ENCODE results near the gene MAL.

Gene MAL

GRCh38 chr2:94993176-94994062 lies 32.1 kb upstream of the MAL start:
- no peak overlapping the region for H3K4me3 ChIP-seq (ENCODE audit: low read length)
- TF ChIP-seq ZNF274 (IDR thresholded peaks at IDR 0.05; ENCODE audit: low read depth, low read length), result no peak

- H3K4me3 ChIP-seq (ENCODE audit: low read length), result no peak overlapping the region
- TF ChIP-seq ZNF274 (IDR thresholded peaks at IDR 0.05; ENCODE audit: low read depth, low read length), result no peak
Measured at GRCh38 chr2:94994063-94994913, 31.2 kb upstream of the MAL start.

DNA sequence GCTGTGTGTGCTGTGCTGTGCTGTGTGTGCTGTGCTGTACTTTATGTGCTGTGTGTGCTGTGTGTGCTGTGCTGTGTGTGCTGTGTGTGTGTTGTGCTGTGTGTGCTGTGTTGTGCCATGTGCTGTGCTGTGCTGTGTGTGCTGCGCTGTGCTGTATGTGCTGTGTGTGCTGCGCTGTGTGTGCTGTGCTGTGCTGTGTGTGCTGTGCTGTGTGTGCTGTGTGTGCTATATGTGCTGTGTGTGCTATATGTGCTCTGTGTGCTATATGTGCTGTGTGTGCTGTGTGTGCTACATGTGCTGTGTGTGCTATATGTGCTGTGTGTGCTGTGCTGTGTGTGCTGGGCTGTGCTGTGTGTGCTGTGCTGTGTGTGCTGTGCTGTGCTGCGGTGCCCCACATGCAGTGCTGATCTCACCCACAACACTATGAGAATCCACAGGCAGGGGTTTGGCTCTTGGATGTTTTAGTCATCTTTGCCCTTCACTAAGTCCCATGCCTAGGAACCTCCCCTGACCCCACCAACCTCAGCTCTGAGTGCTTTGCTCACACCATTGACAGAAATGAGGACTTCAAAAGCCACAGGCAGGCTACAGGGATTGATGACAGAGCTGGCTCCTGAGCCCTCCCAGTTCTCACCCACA lies 30.5 kb upstream of the MAL start:
- TF ChIP-seq ZNF274 (IDR thresholded peaks at IDR 0.05; ENCODE audit: low read depth, low read length), result no peak
- H3K4me3 ChIP-seq (ENCODE audit: low read length), result no peak overlapping the region

DNA sequence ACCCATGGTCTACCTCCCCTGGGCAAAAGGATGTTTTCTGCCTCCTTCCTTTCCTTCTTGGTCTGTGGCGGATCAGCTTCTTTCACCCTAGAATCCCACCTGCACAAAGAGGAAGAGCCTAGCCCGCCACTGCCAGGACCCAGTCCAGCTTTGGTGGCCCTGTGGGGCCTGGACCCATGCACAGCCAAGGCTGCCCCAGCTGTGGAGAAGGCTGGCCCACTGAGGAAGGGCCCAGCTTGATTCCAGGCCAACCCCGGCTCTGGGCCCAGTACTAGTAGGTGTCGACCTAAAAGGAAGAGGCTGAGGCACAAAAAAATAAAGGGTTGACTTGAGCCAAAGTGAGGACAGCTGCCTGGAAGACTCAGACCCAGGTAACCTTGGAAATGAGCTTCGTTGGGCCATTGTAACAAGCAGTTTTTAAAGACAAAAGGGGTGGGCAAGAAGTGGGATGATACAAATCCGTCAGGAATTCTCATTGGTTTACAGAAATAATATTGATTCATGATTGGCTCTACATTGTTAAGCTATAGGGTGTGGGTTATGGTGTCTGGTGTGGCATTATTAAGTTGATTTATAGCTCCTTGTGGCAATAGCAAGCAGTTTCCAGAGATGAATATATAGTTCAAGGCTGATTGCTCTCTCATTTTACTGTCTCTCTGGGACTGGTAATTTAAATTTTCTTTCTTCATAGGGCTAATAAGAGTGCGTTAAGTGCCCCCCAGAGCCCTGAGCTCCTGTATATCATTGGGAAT lies 29.8 kb upstream of the MAL start:
- no peak overlapping the region for H3K4me3 ChIP-seq (ENCODE audit: low read length)
- TF ChIP-seq ZNF274 (IDR thresholded peaks at IDR 0.05; ENCODE audit: low read depth, low read length), result no peak

DNA sequence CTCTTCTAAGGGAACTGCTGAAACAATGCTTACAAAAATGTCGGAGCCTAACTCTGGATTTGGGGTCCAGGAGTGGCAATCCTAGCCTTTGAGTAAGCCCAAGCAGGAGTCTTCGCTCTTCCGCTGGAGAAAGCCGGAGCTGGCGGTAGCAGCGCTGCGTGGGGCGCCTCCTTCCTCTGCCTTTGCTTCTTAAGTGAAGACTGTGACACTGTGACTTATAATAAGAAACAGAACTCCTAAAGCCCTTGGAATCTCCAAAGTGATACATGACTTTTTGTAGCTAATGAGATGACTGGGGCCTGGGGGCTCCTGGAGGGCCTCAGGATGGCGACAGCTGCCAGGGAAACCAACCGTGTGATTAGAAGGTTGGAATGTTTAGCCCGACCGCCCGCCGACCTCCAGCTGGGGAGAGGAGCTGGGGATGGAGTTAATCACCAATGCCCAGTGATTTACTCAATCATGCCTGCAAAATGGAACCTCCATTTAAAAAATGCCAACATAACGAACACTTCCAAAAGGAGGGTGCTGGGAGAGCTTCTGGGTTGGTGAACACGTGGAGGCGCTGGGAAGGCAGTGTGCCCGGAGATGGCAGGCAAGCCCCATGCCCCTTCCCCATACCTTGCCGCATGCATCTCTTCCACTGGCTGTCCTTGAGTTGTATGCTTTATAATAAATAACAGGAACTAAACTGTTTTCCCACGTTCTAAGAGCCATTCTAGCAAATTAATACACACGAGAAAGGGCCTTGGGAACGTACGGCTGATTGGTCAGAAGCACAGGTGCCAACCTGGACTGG lies 29.0 kb upstream of the MAL start:
- H3K4me3 ChIP-seq (ENCODE audit: low read length), result no peak overlapping the region
- TF ChIP-seq ZNF274 (IDR thresholded peaks at IDR 0.05; ENCODE audit: low read depth, low read length), result no peak

DNA sequence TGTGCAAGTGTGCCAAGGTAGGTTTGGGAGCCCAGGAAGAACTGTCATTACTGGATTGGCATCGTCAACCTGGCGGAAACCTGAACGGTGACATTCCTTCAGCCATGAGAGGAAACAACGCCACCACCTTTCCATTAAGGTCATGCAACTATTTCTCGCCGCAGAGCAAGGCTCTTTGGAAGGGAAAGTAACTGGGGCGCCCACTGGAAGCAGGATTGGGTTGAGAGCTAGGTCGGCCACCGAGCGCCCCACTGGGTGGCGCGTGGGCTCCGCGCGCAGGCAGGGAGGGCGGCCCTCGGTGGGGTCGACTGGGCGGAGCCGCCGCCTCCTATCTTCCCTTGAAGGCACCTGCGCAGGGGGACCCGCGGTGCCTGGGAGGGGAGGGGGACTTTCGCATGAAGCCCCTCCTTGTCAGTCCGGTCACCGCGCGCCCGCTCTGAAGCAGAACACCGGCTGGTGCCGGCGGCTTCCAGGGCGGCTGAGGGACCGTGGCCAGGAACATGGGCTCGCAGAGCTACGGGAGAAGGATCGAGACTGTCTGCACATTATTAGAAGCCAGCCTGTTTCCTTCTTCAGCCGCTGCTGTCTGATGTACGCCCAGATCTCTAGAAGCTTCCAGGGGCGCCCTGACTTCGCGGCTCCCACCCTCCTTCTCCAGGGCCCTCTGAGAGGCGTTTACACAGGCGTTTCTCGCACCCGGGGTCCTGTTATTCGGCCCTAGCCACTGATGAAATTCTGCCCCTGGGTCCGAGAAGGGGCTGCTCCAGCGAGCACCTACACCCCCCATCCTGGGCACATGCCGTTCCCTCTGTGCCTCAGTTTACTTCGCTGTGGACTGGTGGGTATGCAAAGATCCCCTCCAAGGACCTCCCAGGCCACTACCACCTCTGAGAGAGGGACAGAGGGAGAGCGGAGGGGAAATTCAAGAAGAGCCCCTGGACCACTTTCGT lies 27.3 kb upstream of the MAL start:
- TF ChIP-seq ZNF274 (IDR thresholded peaks at IDR 0.05; ENCODE audit: low read depth, low read length), result no peak
- H3K4me3 ChIP-seq (ENCODE audit: low read length), result no peak overlapping the region

- no peak for TF ChIP-seq ZNF274 (IDR thresholded peaks at IDR 0.05; ENCODE audit: low read depth, low read length)
- H3K4me3 ChIP-seq (ENCODE audit: low read length), result no peak overlapping the region
Measured at GRCh38 chr2:94999431-94999883, 26.1 kb upstream of the MAL start.

- H3K4me3 ChIP-seq (ENCODE audit: low read length), result no peak overlapping the region
- TF ChIP-seq ZNF274 (IDR thresholded peaks at IDR 0.05; ENCODE audit: low read depth, low read length), result no peak
Measured at GRCh38 chr2:95001051-95001562, 24.4 kb upstream of the MAL start.

DNA sequence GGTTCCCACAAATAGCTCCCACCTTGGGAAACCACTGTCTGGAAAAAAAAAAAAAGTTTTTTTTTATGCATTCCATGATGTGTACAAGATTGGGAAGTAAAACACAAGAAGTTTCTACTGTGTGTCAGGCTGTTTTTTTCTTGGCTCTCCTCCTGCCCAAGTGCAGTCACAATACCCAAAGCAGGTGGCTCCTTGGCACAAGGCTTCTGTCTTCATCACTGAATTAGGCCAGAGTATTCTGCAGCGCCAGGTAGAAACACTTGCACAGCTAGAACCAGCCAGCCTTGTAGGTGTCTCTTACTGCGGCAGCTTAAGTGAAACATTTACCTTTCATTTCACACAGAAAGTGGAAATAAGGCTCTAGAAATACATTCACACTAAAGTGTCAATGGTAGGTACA lies 23.8 kb upstream of the MAL start:
- no peak for TF ChIP-seq ZNF274 (IDR thresholded peaks at IDR 0.05; ENCODE audit: low read depth, low read length)
- H3K4me3 ChIP-seq (ENCODE audit: low read length), result no peak overlapping the region

DNA sequence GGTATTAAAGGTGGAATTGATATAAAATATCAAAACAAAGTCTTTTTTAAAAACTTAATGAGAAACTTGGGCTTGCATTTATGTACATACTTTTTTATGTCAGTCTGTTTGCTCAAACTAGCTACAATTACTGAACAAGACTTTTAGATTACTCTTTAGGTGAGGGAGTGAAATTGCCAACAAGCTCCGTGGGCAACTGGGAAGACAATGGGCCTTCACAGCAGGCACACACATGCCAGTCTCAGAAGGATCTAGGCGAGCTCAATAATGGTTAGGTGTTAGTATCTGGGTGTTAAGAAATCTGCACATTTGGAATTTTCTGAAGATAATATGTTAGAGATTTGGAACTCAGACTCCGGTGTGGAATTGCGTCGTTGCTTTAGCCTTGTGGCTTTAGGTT lies 23.0 kb upstream of the MAL start:
- no peak for TF ChIP-seq ZNF274 (IDR thresholded peaks at IDR 0.05; ENCODE audit: low read depth, low read length)

GRCh38 chr2:95004287-95004686 lies 21.2 kb upstream of the MAL start:
- TF ChIP-seq ZNF274 (IDR thresholded peaks at IDR 0.05; ENCODE audit: low read depth, low read length), result no peak
- no peak overlapping the region for H3K4me3 ChIP-seq (ENCODE audit: low read length)

More for the DNA sequence above, 23.0 kb upstream of the MAL start:
- no peak overlapping the region for H3K4me3 ChIP-seq (ENCODE audit: low read length)

DNA sequence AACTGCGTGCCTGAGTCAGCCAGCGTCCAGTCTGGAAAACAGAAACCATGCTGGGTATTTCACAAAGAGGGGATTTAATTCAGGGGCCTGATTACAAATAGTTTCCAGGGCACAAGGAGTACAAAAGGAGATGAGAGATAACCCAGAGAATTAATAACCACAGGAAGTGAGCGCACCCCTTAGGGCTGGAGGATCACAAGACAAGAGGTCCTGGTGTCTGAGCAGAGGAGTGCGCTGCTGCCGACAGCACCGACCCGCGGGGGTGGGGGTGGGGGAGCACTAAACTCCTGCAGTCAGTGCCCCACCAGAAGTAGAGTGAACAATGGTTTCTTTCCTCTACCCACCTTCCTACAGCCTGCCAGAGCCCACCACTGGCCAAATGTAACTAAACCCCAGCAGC lies 20.8 kb upstream of the MAL start:
- TF ChIP-seq ZNF274 (IDR thresholded peaks at IDR 0.05; ENCODE audit: low read depth, low read length), result no peak
- no peak overlapping the region for H3K4me3 ChIP-seq (ENCODE audit: low read length)
